Liver (tissue), 9 donors: ENCODE results near the gene E2F7. TPM values are rescaled to one million over a fixed set of nuclear protein-coding genes. Genes with fewer than 3 reads are reported as not detected.

Experiments
- DNase-seq: peaks from one replicate; pipeline ENCODE4 v3.0.0-alpha.2; 2017; ENCODE audit warnings: low spot score
- H3K27ac ChIP-seq, 2 donors: one replicate each; pipeline ENCODE4 v1.7.0; 2013; ENCODE audit warnings: inconsistent platforms in 2 of 2, low read length in 2 of 2, control low read depth in 1 of 2, low read depth in 1 of 2, mild to moderate bottlenecking in 1 of 2
- H3K27me3 ChIP-seq, 4 donors: one replicate each; pipeline versions ENCODE4 v1.6.1 to v1.7.0; 2013; ENCODE audit warnings: low read length in 3 of 4, inconsistent platforms in 1 of 4, mild to moderate bottlenecking in 1 of 4, moderate library complexity in 1 of 4; ENCODE audit not compliant: control insufficient read depth in 4 of 4, insufficient read depth in 4 of 4
- H3K36me3 ChIP-seq, 4 donors: one replicate each; pipeline versions ENCODE4 v1.6.1 to v1.7.0; 2013; ENCODE audit warnings: low read length in 3 of 4, mild to moderate bottlenecking in 3 of 4, low read depth in 1 of 4, moderate library complexity in 1 of 4; ENCODE audit not compliant: control insufficient read depth in 4 of 4, insufficient read depth in 3 of 4
- H3K4me1 ChIP-seq, 4 donors: one replicate each; pipeline versions ENCODE4 v1.6.1 to v1.7.0; 2013; ENCODE audit warnings: low read length in 3 of 4, mild to moderate bottlenecking in 3 of 4, moderate library complexity in 1 of 4; ENCODE audit not compliant: control insufficient read depth in 4 of 4, insufficient read depth in 4 of 4
- H3K4me3 ChIP-seq, 3 donors: one replicate each; pipeline versions ENCODE4 v1.6.1 to v1.7.0; 2013; ENCODE audit warnings: low read length in 3 of 3, control low read depth in 1 of 3, low read depth in 1 of 3, mild to moderate bottlenecking in 1 of 3
- H3K9ac ChIP-seq, 2 donors: one replicate each; pipeline ENCODE4 v1.7.0; 2013; ENCODE audit warnings: low read length in 2 of 2, mild to moderate bottlenecking in 2 of 2, moderate library complexity in 2 of 2, control low read depth in 1 of 2, low read depth in 1 of 2
- H3K9me3 ChIP-seq, 4 donors: one replicate each; pipeline versions ENCODE4 v1.6.1 to v1.7.0; 2013; ENCODE audit warnings: low read length in 3 of 4; ENCODE audit not compliant: control insufficient read depth in 4 of 4
- ATF3 ChIP-seq: IDR thresholded peaks from 2 replicates; pipeline ENCODE4 v1.6.1; 2016; ENCODE audit warnings: antibody characterized with exemption
- EGR1 ChIP-seq, 2 donors: IDR thresholded peaks; 2 replicates each; pipeline ENCODE4 v1.6.1; 2016 to 2018; ENCODE audit warnings: antibody characterized with exemption in 2 of 2, low read depth in 2 of 2
- FOXA1 ChIP-seq: IDR thresholded peaks from 2 replicates; pipeline ENCODE4 v1.6.1; 2016; ENCODE audit warnings: antibody characterized with exemption
- FOXA2 ChIP-seq: IDR thresholded peaks from 2 replicates; pipeline ENCODE4 v1.6.1; 2016; ENCODE audit warnings: antibody characterized with exemption
- GABPA ChIP-seq, 2 donors: IDR thresholded peaks in 1 of 2; conservative IDR thresholded peaks in 1 of 2; 2 replicates each; pipeline ENCODE4 v1.6.1; 2016; ENCODE audit warnings: antibody characterized with exemption in 2 of 2, mild to moderate bottlenecking in 1 of 2, moderate library complexity in 1 of 2
- HNF4A ChIP-seq, 2 donors: conservative IDR thresholded peaks; 2 replicates each; pipeline ENCODE4 v1.6.1; 2016; ENCODE audit warnings: antibody characterized with exemption in 2 of 2, mild to moderate bottlenecking in 2 of 2
- HNF4G ChIP-seq: IDR thresholded peaks from 2 replicates; pipeline ENCODE4 v1.6.1; 2016; ENCODE audit warnings: antibody characterized with exemption
- JUND ChIP-seq, 2 donors: IDR thresholded peaks; 2 replicates each; pipeline ENCODE4 v1.6.1; 2016; ENCODE audit warnings: antibody characterized with exemption in 2 of 2
- MAX ChIP-seq: IDR thresholded peaks from 2 replicates; pipeline ENCODE4 v1.6.1; 2016; ENCODE audit warnings: antibody characterized with exemption
- NR2F2 ChIP-seq: IDR thresholded peaks from 2 replicates; pipeline ENCODE4 v1.6.1; 2016; ENCODE audit warnings: antibody characterized with exemption
- RAD21 ChIP-seq, 2 donors: IDR thresholded peaks; 2 replicates each; pipeline ENCODE4 v1.6.1; 2016; ENCODE audit warnings: antibody characterized with exemption in 2 of 2, mild to moderate bottlenecking in 2 of 2
- REST ChIP-seq: IDR thresholded peaks from 2 replicates; pipeline ENCODE4 v1.6.1; 2016; ENCODE audit warnings: antibody characterized with exemption, mild to moderate bottlenecking
- RXRA ChIP-seq, 2 donors: IDR thresholded peaks; 2 replicates each; pipeline ENCODE4 v1.6.1; 2017 to 2018; ENCODE audit warnings: antibody characterized with exemption in 2 of 2, mild to moderate bottlenecking in 1 of 2
- SP1 ChIP-seq: IDR thresholded peaks from 2 replicates; pipeline ENCODE4 v1.6.1; 2018; ENCODE audit warnings: antibody characterized with exemption, mild to moderate bottlenecking
- TAF1 ChIP-seq: conservative IDR thresholded peaks from 2 replicates; pipeline ENCODE4 v1.6.1; 2016; ENCODE audit warnings: antibody characterized with exemption, mild to moderate bottlenecking
- YY1 ChIP-seq: IDR thresholded peaks from 2 replicates; pipeline ENCODE4 v1.6.1; 2016; ENCODE audit warnings: antibody characterized with exemption, mild to moderate bottlenecking
- ZBTB33 ChIP-seq: IDR thresholded peaks from 2 replicates; pipeline ENCODE4 v1.6.1; 2016; ENCODE audit warnings: antibody characterized with exemption
- WGBS: extraction: QIAGEN DNeasy Blood & Tissue Kit; methylation state at CpG from one replicate; pipeline ENCODE4 v1.1.7; 2013; 5-methylcytosine and 5-hydroxymethylcytosine counted together
- polyA plus RNA-seq, 2 donors: library from polyadenylated mRNA; stranded (reverse) in 1 of 2; unstranded in 1 of 2; fragments of 200-250 nt in 1 of 2; fragments of >200 nt in 1 of 2; fragmentation: Nextera tagmentation in 1 of 2; extraction: Ambion mirVana in 1 of 2; gene quantifications; one replicate each; pipeline versions ENCODE4 v1.2.1 to v1.2.3, GENCODE V29; 2013 to 2015
- total RNA-seq, 2 donors: library from RNA; depleted of rRNA; stranded (reverse); fragments of >200 nt; gene quantifications; one replicate each; pipeline ENCODE4 v1.2.3, GENCODE V29; 2014
- TF ChIP-seq, protein P1 (sequence below): fragments of 150-350 bp; IDR thresholded peaks from 2 replicates; pipeline ENCODE4 v1.5.1; 2017; ENCODE audit warnings: improper control_type of control experiment, low read depth, low read length; ENCODE audit not compliant: missing input control
- donor health status: healthy.
- donor health status: healthy.
- donor health status: healthy.
- donor health status: healthy.
- donor health status: healthy.

Gene E2F7
- total and polyA plus RNA-seq, 4 donors: 0.13 to 5.8 (median 0.17) TPM; not detected in 1

GRCh38 chr12:77053259-77053658 is 12.1 kb downstream of the E2F7 start:
- Histone ChIP-seq H3K27ac (no peak overlapping the region), H3K4me1 (no peaks in the 10 kb centered on the region), H3K27me3 (no peaks in the 10 kb centered on the region), H3K9me3 (no peaks in the 10 kb centered on the region), H3K36me3 (no peaks in the 10 kb centered on the region), H3K4me3 (no peak overlapping the region), H3K9ac (no peak overlapping the region)
- WGBS: 51% methylated on average over 1 of the region's 1 CpG
- no peak for DNase-seq
- TF ChIP-seq FOXA2 (no peak), REST (no peak), RXRA (IDR thresholded peaks at IDR 0.05) (no peak), EGR1 (IDR thresholded peaks at IDR 0.05; ENCODE audit: low read depth in 2 of 2) (no peak), ZBTB33 (no peak), TAF1 (no peak), NR2F2 (no peak), MAX (no peak), YY1 (no peak), GABPA (IDR thresholded peaks at IDR 0.05 in 1 of 2, conservative IDR thresholded peaks at IDR 0.05 in 1 of 2) (no peak), HNF4G (no peak), ATF3 (no peak), FOXA1 (no peak), RAD21 (IDR thresholded peaks at IDR 0.05) (no peak), HNF4A (conservative IDR thresholded peaks at IDR 0.05) (no peak), SP1 (no peak), JUND (IDR thresholded peaks at IDR 0.05) (no peak)
- TF ChIP-seq, protein P1, sequence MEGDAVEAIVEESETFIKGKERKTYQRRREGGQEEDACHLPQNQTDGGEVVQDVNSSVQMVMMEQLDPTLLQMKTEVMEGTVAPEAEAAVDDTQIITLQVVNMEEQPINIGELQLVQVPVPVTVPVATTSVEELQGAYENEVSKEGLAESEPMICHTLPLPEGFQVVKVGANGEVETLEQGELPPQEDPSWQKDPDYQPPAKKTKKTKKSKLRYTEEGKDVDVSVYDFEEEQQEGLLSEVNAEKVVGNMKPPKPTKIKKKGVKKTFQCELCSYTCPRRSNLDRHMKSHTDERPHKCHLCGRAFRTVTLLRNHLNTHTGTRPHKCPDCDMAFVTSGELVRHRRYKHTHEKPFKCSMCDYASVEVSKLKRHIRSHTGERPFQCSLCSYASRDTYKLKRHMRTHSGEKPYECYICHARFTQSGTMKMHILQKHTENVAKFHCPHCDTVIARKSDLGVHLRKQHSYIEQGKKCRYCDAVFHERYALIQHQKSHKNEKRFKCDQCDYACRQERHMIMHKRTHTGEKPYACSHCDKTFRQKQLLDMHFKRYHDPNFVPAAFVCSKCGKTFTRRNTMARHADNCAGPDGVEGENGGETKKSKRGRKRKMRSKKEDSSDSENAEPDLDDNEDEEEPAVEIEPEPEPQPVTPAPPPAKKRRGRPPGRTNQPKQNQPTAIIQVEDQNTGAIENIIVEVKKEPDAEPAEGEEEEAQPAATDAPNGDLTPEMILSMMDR: no peak
